Astrocyte of the cerebellum (primary cell): Measurements from ENCODE around the gene DENND5B.

Source experiments
- DNase-seq: peaks from one replicate; pipeline ENCODE4 v3.0.0-alpha.2; 2011; ENCODE audit warnings: low read depth
- H3K4me3 ChIP-seq: 2 replicates; pipeline ENCODE4 v1.5.1; 2011; ENCODE audit warnings: mild to moderate bottlenecking, low read depth, low read length, moderate library complexity
- CTCF ChIP-seq: IDR thresholded peaks from 2 replicates; pipeline ENCODE4 v1.5.1; 2012; ENCODE audit warnings: low read length, low read depth, moderate library complexity, mild to moderate bottlenecking; ENCODE audit errors: missing control alignments
- in situ Hi-C: cut with HindIII; loops from 2 replicates; pipeline ENCODE4 v1.10.0; 2017; ENCODE audit warnings: low sequenced_read_pairs

DENND5B gene

DNA sequence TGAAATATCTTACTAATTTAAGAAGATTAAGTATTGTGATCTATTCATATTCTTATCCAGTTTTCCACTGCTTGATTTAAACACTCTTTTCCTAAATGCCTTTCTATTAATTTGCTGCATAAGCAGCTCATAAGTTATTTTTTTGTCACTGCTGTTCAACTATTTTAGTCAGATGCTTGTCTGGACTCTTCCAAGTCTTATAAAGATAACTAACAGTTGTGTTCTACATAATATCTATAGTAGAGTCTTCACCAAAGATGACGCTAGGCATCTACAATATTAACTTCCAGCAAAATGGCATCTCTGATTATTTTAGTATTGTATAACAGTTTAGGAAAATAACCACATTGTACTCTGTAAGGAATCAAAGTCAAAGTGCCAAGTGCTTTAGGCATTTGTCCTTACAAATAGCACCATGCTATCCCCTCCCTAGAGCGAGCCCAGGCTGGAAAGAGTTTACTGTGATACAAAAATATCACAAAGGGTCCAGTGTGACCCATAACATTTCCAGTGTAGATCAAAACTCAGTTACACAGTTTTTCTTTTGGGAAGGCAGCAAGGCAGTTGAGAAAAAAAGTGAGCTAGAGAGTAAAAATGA lies 98.2 kb downstream of the DENND5B start:
- TF ChIP-seq CTCF: no peak
- in situ Hi-C loops: loop anchor here (25.0 kb wide), 1 partner anchor 95 kb away; the partner anchor contains the start of gene DENND5B
- H3K4me3 ChIP-seq: no peak overlapping the region
- DNase-seq: no peak

DNA sequence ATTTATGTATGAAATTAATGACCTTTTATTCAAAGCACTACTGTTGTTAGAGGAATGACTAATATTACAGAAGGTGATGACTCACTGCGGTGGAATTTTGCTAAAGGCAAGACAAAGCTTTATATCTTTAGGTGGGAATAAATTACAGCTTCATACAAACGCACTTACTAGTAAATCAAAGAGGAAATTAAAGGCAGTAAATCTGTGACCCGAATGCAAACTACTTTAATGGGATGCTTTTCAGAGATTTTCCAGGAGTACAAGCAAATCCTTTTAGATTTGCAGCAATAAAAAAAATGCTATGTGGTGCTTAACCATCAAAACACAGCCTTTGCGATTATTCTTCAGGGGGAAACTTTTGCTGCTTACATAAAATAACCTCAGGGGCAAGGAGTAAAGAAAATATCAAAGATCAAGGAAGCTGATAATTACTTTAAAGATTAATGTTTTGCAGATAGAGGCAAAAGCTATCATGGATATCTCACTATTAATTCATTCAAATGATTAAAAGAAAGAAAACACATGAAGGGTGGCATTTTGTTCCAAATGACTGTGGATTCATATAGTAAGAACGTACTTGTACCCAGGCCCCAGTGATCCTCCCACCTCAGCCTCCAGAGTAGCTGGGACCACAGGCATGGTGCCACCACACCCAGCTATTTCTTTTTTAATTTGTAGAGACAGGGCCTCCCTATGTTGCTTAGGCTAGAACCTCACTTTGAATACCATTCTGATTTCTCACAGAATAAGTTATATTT lies 98.9 kb downstream of the DENND5B start:
- H3K4me3 ChIP-seq: no peak overlapping the region
- in situ Hi-C loops: loop anchor here (25.0 kb wide), 1 partner anchor 95 kb away; the partner anchor contains the start of gene DENND5B
- TF ChIP-seq CTCF: no peak
- DNase-seq: peak; percentile 87

- DNase-seq: no peak
- in situ Hi-C loops: loop anchor here (25.0 kb wide), 1 partner anchor 96 kb away; the partner anchor contains the start of gene DENND5B
- H3K4me3 ChIP-seq: no peak overlapping the region
- no peak for TF ChIP-seq CTCF
These were observed 99.6 kb downstream of the DENND5B start for GRCh38 chr12:31491241-31491794.

DNA sequence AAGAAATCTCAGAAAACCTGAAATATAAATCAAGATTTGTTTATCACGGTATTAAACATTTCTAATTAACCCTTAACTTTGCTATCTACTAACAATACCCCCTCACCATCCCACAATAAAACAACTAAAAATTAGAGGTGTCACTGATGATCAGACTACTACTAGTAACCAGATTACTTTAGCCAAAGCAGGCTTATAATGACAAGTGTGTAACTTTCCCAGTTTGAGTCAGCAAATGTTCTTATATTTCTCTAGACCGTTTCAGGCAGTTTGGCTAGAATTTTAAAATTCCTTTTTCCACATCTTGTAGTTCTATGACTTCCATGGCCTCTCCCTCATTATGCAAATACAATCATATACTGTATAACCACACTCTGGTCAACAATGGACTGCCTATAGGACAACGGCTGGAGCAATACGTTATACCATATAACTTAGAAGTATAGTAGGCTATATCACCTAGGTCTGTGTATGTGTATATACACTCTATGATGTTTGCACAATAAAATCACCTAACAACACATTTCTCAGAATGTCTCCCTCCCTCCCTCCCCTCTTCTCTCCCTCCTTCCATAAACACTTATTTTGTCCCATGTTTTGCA lies 102.1 kb downstream of the DENND5B start:
- no peak overlapping the region for H3K4me3 ChIP-seq
- no peak for DNase-seq
- TF ChIP-seq CTCF: no peak
- in situ Hi-C loops: loop anchor here (25.0 kb wide), 1 partner anchor 98 kb away; the partner anchor contains the start of gene DENND5B

DNA sequence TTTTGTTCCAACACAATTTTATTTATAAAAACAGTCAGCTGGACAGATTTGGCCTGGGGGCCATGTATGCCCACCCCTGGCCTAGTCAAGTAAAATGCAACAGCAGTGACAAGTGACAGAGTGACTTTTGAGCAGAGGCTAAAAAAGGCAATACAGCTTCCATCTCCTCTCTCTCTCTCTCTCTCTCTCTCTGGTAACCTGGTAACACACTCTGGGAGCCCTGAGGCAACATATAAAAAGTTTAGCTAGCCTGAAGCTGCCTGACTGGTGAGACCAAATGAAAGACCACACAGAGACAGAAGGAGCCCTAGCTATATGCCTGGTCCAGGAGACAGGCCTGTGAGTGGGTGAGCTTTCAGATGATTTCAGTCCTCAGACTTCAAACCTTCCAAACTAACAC lies 105.4 kb downstream of the DENND5B start:
- no peak overlapping the region for H3K4me3 ChIP-seq
- in situ Hi-C loops: loop anchor here (25.0 kb wide), 1 partner anchor 102 kb away; the partner anchor contains the start of gene DENND5B
- no peak for DNase-seq
- no peak for TF ChIP-seq CTCF

- in situ Hi-C loops: loop anchor here (25.0 kb wide), 1 partner anchor 104 kb away; the partner anchor contains the start of gene DENND5B
- H3K4me3 ChIP-seq: no peak overlapping the region
- TF ChIP-seq CTCF: no peak
- no peak for DNase-seq
These were observed 108.1 kb downstream of the DENND5B start for GRCh38 chr12:31482816-31483215.
